Keratinocyte (primary cell): ENCODE data around the gene NCS1. TPM values are rescaled to one million over a fixed set of nuclear protein-coding genes. Genes with fewer than 3 reads are reported as not detected.

ENCODE experiments used
- DNase-seq: peaks from one replicate; pipeline ENCODE4 v3.0.0-alpha.2; 2011; ENCODE audit warnings: low read depth, missing footprints, low spot score
- FAIRE-seq: peaks from 2 replicates; lab custom pipeline; 2011; peaks lifted over from hg19 to GRCh38; lab: Jason Lieb, UNC
- H2AFZ ChIP-seq: 2 replicates; pipeline ENCODE4 v1.6.0; 2012; ENCODE audit warnings: low read length, control low read depth, inconsistent platforms; ENCODE audit not compliant: control insufficient read depth
- H3K27ac ChIP-seq: 2 replicates; pipeline ENCODE4 v1.5.1; 2011; ENCODE audit warnings: low read length; ENCODE audit not compliant: control insufficient read depth, insufficient read depth
- H3K27me3 ChIP-seq: 3 replicates; pipeline ENCODE4 v1.6.0; 2011; ENCODE audit warnings: low read length; ENCODE audit not compliant: control insufficient read depth, insufficient read depth; ENCODE audit errors: extremely low read depth
- H3K36me3 ChIP-seq, 2 experiments: 2 replicates in 1 of 2; 3 replicates in 1 of 2; pipeline ENCODE4 v1.5.1; 2011; ENCODE audit warnings: low read length in 2 of 2, mild to moderate bottlenecking in 1 of 2; ENCODE audit not compliant: control insufficient read depth in 2 of 2, insufficient read depth in 2 of 2; ENCODE audit errors: extremely low read depth in 1 of 2
- H3K4me1 ChIP-seq: 3 replicates; pipeline ENCODE4 v1.5.1; 2011; ENCODE audit warnings: low read length; ENCODE audit not compliant: control insufficient read depth, insufficient read depth; ENCODE audit errors: extremely low read depth
- H3K4me2 ChIP-seq: 3 replicates; pipeline ENCODE4 v1.6.0; 2011; ENCODE audit warnings: low read depth, low read length; ENCODE audit not compliant: control insufficient read depth, insufficient read depth; ENCODE audit errors: extremely low read depth
- H3K4me3 ChIP-seq, 3 experiments: fragments of 200-600 bp in 1 of 3; sonication (generic) in 1 of 3; 2 replicates in 2 of 3; 3 replicates in 1 of 3; pipeline ENCODE4 v1.5.1; 2011 to 2016; ENCODE audit warnings: low read length in 3 of 3, mild to moderate bottlenecking in 3 of 3, control low read depth in 2 of 3, inconsistent platforms in 1 of 3, low read depth in 1 of 3, mixed read lengths in 1 of 3, mixed run types in 1 of 3, moderate library complexity in 1 of 3; ENCODE audit not compliant: control insufficient read depth in 2 of 3, insufficient read depth in 2 of 3; ENCODE audit errors: extremely low read depth in 1 of 3
- H3K79me2 ChIP-seq: 2 replicates; pipeline ENCODE4 v1.6.0; 2012; ENCODE audit warnings: low read length; ENCODE audit not compliant: control insufficient read depth, insufficient read depth
- H3K9ac ChIP-seq: 3 replicates; pipeline ENCODE4 v1.6.0; 2011; ENCODE audit warnings: low read length; ENCODE audit not compliant: control insufficient read depth, insufficient read depth; ENCODE audit errors: extremely low read depth
- H3K9me1 ChIP-seq: 3 replicates; pipeline ENCODE4 v1.6.0; 2011; ENCODE audit warnings: low read length; ENCODE audit not compliant: control insufficient read depth, insufficient read depth; ENCODE audit errors: extremely low read depth
- H3K9me3 ChIP-seq: 2 replicates; pipeline ENCODE4 v1.5.1; 2012; ENCODE audit warnings: low read depth, low read length; ENCODE audit not compliant: control insufficient read depth
- H4K20me1 ChIP-seq: 3 replicates; pipeline ENCODE4 v1.6.0; 2011; ENCODE audit warnings: low read length; ENCODE audit not compliant: control insufficient read depth, insufficient read depth; ENCODE audit errors: extremely low read depth
- CTCF ChIP-seq, 3 experiments: IDR thresholded peaks in 1 of 3; conservative IDR thresholded peaks in 1 of 3; optimal IDR thresholded peaks in 1 of 3; 2 replicates in 2 of 3; 3 replicates in 1 of 3; pipeline versions ENCODE3 to v1.5.1; 2011; ENCODE audit warnings: low read length in 3 of 3, mild to moderate bottlenecking in 3 of 3, moderate library complexity in 2 of 3, control low read depth in 1 of 3, inconsistent platforms in 1 of 3; ENCODE audit not compliant: insufficient read depth in 2 of 3; ENCODE audit errors: extremely low read depth in 1 of 3
- EZH2 ChIP-seq: IDR thresholded peaks from one replicate; pipeline ENCODE4 v1.6.1; 2012; ENCODE audit warnings: inconsistent platforms, mild to moderate bottlenecking, low read length, moderate library complexity
- dilution Hi-C: fragments of 300-500 bp; cut with MboI; formaldehyde crosslinking; loops from one replicate; pipeline ENCODE4 v1.7.0; 2020; ENCODE audit warnings: low sequenced_read_pairs; ENCODE audit not compliant: extremely low pct_ligation_motif_present
- polyA plus RNA-seq, 5 experiments: library from polyadenylated mRNA; depleted of rRNA in 3 of 5; stranded (reverse) in 3 of 5; stranded (forward) in 1 of 5; unstranded in 1 of 5; fragments of >200 nt; gene quantifications; 1 replicate in 1 of 5; 2 replicates in 3 of 5; 3 replicates in 1 of 5; pipeline versions ENCODE4 v1.2.1 to v1.2.3, GENCODE V29; 2011 to 2012; ENCODE audit warnings: missing spikeins in 2 of 5, low read depth in 1 of 5, low replicate concordance in 1 of 5

NCS1 gene
- polyA plus RNA-seq, 1 donor (not counting 4 experiments of a cell fraction or from before 2014, with no cell fraction given) = 49.1 TPM

- Histone ChIP-seq H3K9ac (no peak overlapping the region), H3K4me3 (no peak overlapping the region), H3K27ac (no peak overlapping the region), H3K4me1 (peaks cover 29% of the 10 kb centered on the region), H3K27me3 (no peaks in the 10 kb centered on the region), H3K79me2 (peaks cover 36% of the 10 kb centered on the region), H2AFZ (no peak overlapping the region), H3K9me1 (no peaks in the 10 kb centered on the region), H3K4me2 (peak overlapping the region; percentile 66), H4K20me1 (no peaks in the 10 kb centered on the region), H3K36me3 (peaks cover 0 to 6% of the 10 kb centered on the region in 2 experiments), H3K9me3 (no peaks in the 10 kb centered on the region)
- dilution Hi-C loops = no loop called here
- no peak for DNase-seq
- FAIRE-seq = no peak
- no peak for TF ChIP-seq CTCF (optimal IDR thresholded peaks at IDR 0.05 in 1 of 3, IDR thresholded peaks at IDR 0.05 in 1 of 3, conservative IDR thresholded peaks at IDR 0.05 in 1 of 3; ENCODE audit: extremely low read depth in 1 of 3, insufficient read depth in 2 of 3, low read length in 3 of 3)
- no peak for TF ChIP-seq EZH2
Measured at GRCh38 chr9:130211548-130212226, 39.5 kb downstream of the NCS1 start.

DNA sequence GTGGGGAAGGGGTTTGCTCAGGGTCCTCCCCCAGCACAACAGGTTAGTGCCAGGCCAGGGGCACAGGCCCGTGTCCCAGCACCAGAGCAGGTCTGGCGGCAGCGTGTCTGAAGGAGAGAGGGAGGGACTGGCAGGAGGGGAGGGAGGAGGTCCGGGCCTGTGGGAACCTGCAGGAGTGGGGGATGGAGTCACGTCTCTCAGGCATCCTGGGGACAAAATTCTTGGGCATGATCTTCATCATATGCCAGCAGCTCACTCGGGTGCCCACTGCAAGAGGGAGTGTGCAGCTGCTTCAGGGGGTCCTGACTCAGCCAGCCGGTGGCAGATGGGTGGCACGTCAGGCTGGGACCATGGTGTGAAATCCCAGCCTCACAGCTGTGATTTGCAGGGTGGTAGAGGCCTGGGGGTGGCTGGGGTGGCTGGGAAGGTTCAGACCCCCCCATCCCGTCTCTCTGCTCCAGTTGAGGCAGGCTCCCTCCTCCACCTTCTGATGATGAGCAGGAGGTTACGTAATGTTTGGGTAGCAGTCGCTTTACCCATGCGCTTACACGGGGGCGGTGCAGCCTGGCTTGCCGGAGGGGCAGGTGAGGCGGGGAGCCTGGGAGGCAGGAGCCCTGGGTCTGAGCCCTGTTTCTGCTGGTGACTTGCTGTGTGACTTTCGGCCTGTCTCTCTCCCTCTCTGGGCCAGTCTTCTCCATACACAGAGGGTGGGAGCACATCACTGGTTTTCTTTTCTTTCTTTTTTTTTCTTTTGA is 40.5 kb downstream of the NCS1 start:
- TF ChIP-seq CTCF (optimal IDR thresholded peaks at IDR 0.05 in 1 of 3, IDR thresholded peaks at IDR 0.05 in 1 of 3, conservative IDR thresholded peaks at IDR 0.05 in 1 of 3; ENCODE audit: extremely low read depth in 1 of 3, insufficient read depth in 2 of 3, low read length in 3 of 3) (no peak), EZH2 (no peak)
- no peaks in the 10 kb centered on the region for H3K27me3 ChIP-seq
- DNase-seq (peak; percentile 55), FAIRE-seq (peak; percentile 49)
- no peaks in the 10 kb centered on the region for H3K9me1 ChIP-seq
- peak overlapping the region; percentile 38 for H3K9ac ChIP-seq
- H3K4me1 ChIP-seq = peaks cover 29% of the 10 kb centered on the region
- H3K9me3 ChIP-seq = no peaks in the 10 kb centered on the region
- no peak overlapping the region for H2AFZ ChIP-seq
- dilution Hi-C loops = no loop called here
- peak overlapping the region in 1 of 3 experiments; percentile 25 for H3K4me3 ChIP-seq
- peak overlapping the region; percentile 39 for H3K27ac ChIP-seq
- peak overlapping the region; percentile 66 for H3K4me2 ChIP-seq
- no peaks in the 10 kb centered on the region for H4K20me1 ChIP-seq
- H3K36me3 ChIP-seq = peaks cover under 1 to 7% of the 10 kb centered on the region in 2 experiments
- H3K79me2 ChIP-seq = peaks cover 34% of the 10 kb centered on the region
